Muscle layer of duodenum (tissue), 2 donors: ENCODE data around the gene GAA.
"Not testable (repeated sequence)": the region's sequence is repeated elsewhere in the genome, so short reads cannot be mapped to it uniquely, and the experiment has no call there.

Source experiments
- H3K27ac ChIP-seq: one replicate; pipeline ENCODE4 v1.7.0; 2013; ENCODE audit warnings: mild to moderate bottlenecking, low read length
- H3K27me3 ChIP-seq: one replicate; pipeline ENCODE4 v1.7.0; 2013; ENCODE audit warnings: low read depth, mild to moderate bottlenecking, control low read depth, low read length
- H3K36me3 ChIP-seq, 2 donors: one replicate each; pipeline ENCODE4 v1.7.0; 2013; ENCODE audit warnings: low read length in 2 of 2, control low read depth in 1 of 2, mild to moderate bottlenecking in 1 of 2; ENCODE audit not compliant: insufficient read depth in 2 of 2, control insufficient read depth in 1 of 2
- H3K4me1 ChIP-seq, 2 donors: one replicate each; pipeline ENCODE4 v1.7.0; 2013; ENCODE audit warnings: low read length in 2 of 2, mild to moderate bottlenecking in 2 of 2, control low read depth in 1 of 2, moderate library complexity in 1 of 2; ENCODE audit not compliant: insufficient read depth in 2 of 2, control insufficient read depth in 1 of 2
- H3K4me3 ChIP-seq, 2 donors: one replicate each; pipeline ENCODE4 v1.7.0; 2013; ENCODE audit warnings: low read length in 2 of 2, low read depth in 1 of 2, mild to moderate bottlenecking in 1 of 2
- H3K9me3 ChIP-seq, 2 donors: one replicate each; pipeline ENCODE4 v1.7.0; 2013; ENCODE audit warnings: low read length in 2 of 2, control low read depth in 1 of 2, mild to moderate bottlenecking in 1 of 2; ENCODE audit not compliant: control insufficient read depth in 1 of 2
- donor health status: healthy.

The GAA gene

DNA sequence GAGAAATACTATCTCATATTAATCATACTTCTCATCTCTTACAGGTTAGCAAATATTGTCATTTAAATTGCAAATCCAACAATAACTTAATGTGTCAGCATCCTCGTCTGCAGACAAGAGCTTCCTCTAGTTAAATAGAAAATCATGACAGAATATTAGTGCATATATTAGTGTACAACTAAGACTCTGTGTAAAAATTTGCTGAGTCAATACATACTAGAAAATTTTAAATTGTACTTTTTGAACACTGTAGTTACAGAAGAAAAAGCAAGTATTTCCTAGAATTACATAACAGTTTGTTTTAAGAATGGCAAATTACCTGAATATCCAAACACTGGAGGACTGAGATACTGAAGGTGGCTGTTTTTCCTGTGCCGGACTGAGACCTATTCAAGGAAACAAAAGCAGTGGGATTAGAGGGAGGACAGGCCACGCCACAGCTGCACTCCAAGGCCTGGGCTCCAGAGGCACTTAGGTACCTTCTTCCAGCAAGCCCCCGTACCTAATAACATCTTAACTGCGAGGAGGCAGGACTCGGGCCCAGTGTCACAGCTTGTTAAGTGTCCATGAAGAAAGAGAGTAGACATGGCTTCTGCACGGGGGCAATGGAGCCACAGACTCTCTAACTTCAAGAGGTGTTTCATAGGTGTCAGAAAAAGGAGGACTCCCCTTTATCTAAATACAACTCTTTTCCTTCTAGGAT is 40.2 kb downstream of the GAA start:
- Histone ChIP-seq H3K9me3 (no peaks in the 10 kb centered on the region), H3K27me3 (no peaks in the 10 kb centered on the region), H3K4me3 (no peak overlapping the region), H3K27ac (no peak overlapping the region), H3K4me1 (peaks cover 13 to 19% of the 10 kb centered on the region in 2 donors), H3K36me3 (peaks cover 61 to 66% of the 10 kb centered on the region in 2 donors)

- no peaks in the 10 kb centered on the region for H3K9me3 ChIP-seq
- H3K36me3 ChIP-seq: peaks cover 49 to 52% of the 10 kb centered on the region in 2 donors
- H3K27me3 ChIP-seq: no peaks in the 10 kb centered on the region
- peaks cover 13 to 20% of the 10 kb centered on the region in 2 donors for H3K4me1 ChIP-seq
- H3K27ac ChIP-seq: no peak overlapping the region
- no peak overlapping the region for H3K4me3 ChIP-seq
Measured at GRCh38 chr17:80142929-80143328, 41.5 kb downstream of the GAA start.

DNA sequence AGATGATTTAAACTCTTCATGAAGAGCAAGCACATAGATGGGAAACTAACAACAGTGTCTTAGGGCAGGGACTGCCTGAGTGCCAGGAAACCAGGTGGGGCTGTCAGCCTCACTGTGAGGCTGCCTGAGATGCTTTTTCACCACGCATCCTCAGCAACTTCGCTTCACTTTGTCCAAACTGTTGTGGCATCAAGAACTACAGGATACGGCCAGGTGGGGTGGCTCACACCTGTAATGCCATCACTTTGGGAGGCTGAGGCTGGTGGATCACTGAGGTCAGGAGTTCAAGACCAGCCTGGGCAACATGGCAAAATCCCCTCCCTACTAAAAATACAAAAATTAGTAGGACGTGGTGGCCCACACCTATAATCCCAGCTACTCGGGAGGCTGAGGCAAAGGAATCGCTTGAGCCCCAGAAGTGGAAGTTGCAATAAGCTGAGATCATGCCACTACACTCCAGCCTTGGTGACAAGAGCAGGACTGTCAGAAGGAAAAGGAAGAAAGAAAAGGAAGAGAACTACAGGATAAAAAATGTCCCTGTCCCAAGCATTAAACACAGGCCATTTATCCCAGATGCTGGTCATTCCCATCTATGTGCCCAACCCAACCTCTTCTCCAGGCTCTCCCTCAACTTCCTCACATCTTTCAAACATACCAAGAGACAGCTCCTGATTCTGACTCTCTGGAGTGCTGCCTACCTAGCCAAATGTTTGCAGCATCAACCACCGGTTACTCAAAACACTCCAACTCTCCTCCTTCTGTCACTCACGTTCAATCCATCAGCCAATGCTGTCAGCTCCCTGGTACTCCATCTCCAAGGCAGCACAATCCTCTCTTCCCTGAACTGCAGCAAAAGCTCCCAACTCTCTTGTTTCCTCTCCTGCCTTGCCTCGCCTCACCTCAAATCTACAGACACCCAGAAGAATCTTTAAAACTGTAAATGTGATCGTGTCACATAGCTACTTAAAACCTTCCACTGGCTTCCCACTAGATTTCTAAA is 44.0 kb downstream of the GAA start:
- H3K27ac ChIP-seq: no peak overlapping the region

GRCh38 chr17:80146121-80147034 is 45.0 kb downstream of the GAA start:
- Histone ChIP-seq H3K27ac (peak overlapping the region; percentile 60), H3K9me3 (no peaks in the 10 kb centered on the region), H3K36me3 (peaks cover 22 to 23% of the 10 kb centered on the region in 2 donors), H3K27me3 (no peaks in the 10 kb centered on the region), H3K4me1 (peaks cover 13 to 26% of the 10 kb centered on the region in 2 donors), H3K4me3 (peak overlapping the region; percentile 89 to 91)

More for the DNA sequence above, 44.0 kb downstream of the GAA start:
- peak overlapping the region; percentile 89 to 91 for H3K4me3 ChIP-seq
- H3K36me3 ChIP-seq: peaks cover 28% of the 10 kb centered on the region in 2 donors
- H3K9me3 ChIP-seq: no peaks in the 10 kb centered on the region
- H3K27me3 ChIP-seq: no peaks in the 10 kb centered on the region
- H3K4me1 ChIP-seq: peaks cover 13 to 26% of the 10 kb centered on the region in 2 donors

GRCh38 chr17:80147035-80147822 is 45.8 kb downstream of the GAA start, which contains the start of gene EIF4A3:
Gene EIF4A3, minus strand, starts transcription at chr17:80147128. Its CDS starts 167 bp downstream, at chr17:80146961.
- Histone ChIP-seq H3K36me3 (peaks cover 13 to 14% of the 10 kb centered on the region in 2 donors), H3K4me1 (peaks cover 13 to 26% of the 10 kb centered on the region in 2 donors), H3K27me3 (no peaks in the 10 kb centered on the region), H3K27ac (peak within 1 kb of the TSS; percentile 75), H3K9me3 (no peaks in the 10 kb centered on the region), H3K4me3 (peak within 1 kb of the TSS; percentile 89 to 91)

DNA sequence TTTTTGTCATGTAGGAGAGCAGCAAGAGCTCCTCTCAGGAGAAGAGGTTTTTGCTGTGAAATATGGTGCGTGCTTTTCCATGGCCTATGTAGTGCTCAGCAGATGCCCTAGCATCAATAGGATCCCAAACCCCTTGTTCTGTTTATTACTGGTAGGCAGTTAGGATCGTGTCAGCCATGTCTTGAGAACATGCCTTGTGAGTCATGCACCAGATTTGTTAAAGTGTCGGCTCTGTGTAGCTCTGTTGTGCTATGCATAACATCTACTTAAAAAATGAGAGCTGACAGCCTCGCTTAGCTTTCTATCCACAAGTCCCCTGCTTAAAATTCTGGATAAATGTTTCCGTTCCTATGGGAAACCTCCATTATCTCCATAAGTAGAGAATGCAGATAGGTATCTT is 50.0 kb downstream of the GAA start:
- Histone ChIP-seq H3K27me3 (no peaks in the 10 kb centered on the region), H3K4me3 (no peak overlapping the region), H3K36me3 (no peaks in the 10 kb centered on the region), H3K27ac (no peak overlapping the region), H3K4me1 (peaks cover 0 to 7% of the 10 kb centered on the region in 2 donors), H3K9me3 (no peaks in the 10 kb centered on the region)

DNA sequence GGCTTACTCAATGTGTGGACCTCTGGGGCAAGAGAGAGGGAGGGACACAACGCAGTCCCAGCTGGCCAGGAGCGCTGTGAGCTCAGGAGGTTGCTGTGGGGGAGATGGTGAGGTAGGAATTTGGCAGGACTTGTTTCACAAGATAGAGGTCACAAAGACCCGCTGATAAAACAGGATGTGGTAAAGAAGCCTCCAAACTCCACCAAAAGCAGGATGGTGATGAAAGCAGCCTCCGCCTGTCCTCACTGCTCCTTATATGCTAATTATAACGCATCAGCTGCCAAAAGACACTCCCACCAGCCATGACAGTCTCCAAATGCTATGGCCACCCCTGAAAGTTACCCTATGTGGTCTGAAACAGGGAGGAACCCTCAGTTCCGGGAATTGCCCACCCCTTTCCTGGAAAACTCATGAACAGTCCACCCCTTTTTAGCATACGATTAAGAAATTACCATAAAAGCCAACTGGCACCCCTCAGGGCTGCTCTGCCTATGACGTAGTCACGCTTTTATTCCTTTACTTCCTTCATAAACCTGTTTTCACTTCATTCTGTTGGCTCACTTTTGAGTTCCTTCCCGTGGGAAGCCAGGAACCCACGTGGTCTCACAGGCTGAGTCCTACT is 50.8 kb downstream of the GAA start:
- H3K4me3 ChIP-seq: no peak overlapping the region
- no peaks in the 10 kb centered on the region for H3K9me3 ChIP-seq
- no peak overlapping the region for H3K27ac ChIP-seq
- no peaks in the 10 kb centered on the region for H3K27me3 ChIP-seq
- no peaks in the 10 kb centered on the region for H3K36me3 ChIP-seq
- H3K4me1 ChIP-seq: peaks cover 0 to 7% of the 10 kb centered on the region in 2 donors

- Histone ChIP-seq H3K27me3 (no peaks in the 10 kb centered on the region), H3K4me1 (peaks cover 0 to 5% of the 10 kb centered on the region in 2 donors)
Measured at GRCh38 chr17:80153004-80153403, 51.6 kb downstream of the GAA start.

DNA sequence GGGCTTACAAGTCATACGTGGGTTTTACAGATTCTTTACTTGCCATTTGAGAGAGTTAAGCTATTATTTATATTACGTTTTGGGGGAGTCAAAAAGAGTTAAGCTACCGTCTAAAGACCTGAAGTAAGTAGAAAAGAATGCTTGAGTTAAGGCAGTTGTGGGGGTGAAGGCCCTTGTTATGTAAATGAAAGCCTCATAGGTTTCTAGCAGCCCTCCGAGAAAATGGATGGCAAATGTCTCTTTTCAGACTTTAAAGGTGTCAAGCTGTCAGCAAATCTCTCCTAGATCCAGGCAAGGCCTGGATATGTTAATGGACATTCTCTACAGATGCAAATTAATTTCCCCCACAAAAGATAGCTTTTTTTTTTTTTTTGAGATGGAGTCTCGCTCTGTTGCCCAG is 52.8 kb downstream of the GAA start:
- Histone ChIP-seq H3K27ac (no peak overlapping the region), H3K27me3 (no peaks in the 10 kb centered on the region), H3K36me3 (no peaks in the 10 kb centered on the region), H3K4me1 (no peaks in the 10 kb centered on the region), H3K9me3 (no peaks in the 10 kb centered on the region), H3K4me3 (no peak overlapping the region)

More at GRCh38 chr17:80153004-80153403, 51.6 kb downstream of the GAA start:
- H3K9me3 ChIP-seq: no peaks in the 10 kb centered on the region
- no peaks in the 10 kb centered on the region for H3K36me3 ChIP-seq
- H3K27ac ChIP-seq: no peak overlapping the region
- H3K4me3 ChIP-seq: no peak overlapping the region

GRCh38 chr17:80155600-80155999 is 54.2 kb downstream of the GAA start:
- H3K9me3 ChIP-seq, H3K4me3 ChIP-seq, H3K4me1 ChIP-seq, H3K27ac ChIP-seq, H3K36me3 ChIP-seq, H3K27me3 ChIP-seq: not testable (repeated sequence)
